GM19099 (cell line): ENCODE data around the gene SREBF1.

Experiments
- POLR2A ChIP-seq: IDR thresholded peaks from 3 replicates; pipeline ENCODE4 v1.6.1; 2011; ENCODE audit warnings: low read depth; ENCODE audit not compliant: insufficient read length; ENCODE audit errors: extremely low read depth

Gene SREBF1

DNA sequence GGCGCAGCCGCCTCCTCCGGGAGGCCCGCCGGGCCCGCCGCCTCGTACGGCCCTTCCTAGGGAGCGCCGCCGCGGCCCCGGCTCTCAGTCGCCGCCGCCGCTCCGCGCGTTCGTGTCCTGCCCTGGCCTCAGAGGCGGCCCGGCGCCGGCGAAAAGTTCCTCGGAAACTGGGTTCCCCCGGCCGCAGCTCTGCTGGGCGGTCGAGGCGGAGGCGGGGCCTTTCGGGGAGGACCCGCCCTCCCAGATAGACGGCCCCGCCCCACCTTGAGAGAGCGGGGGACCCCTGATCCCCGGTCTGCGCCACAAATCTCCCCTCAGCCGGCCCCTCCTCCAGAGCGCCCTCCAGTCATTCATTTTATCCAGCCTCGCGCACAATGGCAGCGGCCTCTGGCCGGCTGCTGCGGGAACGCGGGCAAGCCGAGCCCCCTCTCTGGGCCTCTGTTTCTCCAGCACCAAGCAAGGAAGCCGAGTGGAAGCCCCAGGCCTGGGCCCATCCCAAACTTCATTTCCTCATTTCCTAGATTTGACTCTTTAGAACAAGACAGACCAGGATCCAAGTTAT lies at the start of gene SREBF1:
Gene SREBF1, minus strand, starts transcription at position 169 of the 562 bp plus-strand sequence. CDS start 169 bp downstream, outside the sequence.
- no peak for TF ChIP-seq POLR2A

DNA sequence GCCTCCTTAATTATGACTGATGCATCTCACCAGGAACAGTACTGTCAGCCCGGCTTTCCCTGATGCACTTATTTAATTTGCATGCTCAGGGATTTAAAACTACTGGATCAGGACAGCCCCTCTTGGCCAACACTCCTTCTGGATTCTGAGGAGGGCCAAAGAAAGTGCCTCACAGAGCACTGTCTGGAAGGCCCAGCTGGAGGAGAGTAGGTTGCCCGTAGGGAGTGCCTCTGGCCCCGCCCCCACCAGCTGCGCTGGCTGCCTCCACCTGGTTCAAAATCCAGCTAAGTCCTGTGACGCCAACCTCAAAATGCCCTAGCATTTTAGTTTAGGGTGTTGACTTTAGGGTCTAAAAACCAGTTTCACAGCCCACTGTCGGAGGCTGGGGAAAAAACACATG lies 49.4 kb upstream of the SREBF1 start:
- TF ChIP-seq POLR2A: no peak

DNA sequence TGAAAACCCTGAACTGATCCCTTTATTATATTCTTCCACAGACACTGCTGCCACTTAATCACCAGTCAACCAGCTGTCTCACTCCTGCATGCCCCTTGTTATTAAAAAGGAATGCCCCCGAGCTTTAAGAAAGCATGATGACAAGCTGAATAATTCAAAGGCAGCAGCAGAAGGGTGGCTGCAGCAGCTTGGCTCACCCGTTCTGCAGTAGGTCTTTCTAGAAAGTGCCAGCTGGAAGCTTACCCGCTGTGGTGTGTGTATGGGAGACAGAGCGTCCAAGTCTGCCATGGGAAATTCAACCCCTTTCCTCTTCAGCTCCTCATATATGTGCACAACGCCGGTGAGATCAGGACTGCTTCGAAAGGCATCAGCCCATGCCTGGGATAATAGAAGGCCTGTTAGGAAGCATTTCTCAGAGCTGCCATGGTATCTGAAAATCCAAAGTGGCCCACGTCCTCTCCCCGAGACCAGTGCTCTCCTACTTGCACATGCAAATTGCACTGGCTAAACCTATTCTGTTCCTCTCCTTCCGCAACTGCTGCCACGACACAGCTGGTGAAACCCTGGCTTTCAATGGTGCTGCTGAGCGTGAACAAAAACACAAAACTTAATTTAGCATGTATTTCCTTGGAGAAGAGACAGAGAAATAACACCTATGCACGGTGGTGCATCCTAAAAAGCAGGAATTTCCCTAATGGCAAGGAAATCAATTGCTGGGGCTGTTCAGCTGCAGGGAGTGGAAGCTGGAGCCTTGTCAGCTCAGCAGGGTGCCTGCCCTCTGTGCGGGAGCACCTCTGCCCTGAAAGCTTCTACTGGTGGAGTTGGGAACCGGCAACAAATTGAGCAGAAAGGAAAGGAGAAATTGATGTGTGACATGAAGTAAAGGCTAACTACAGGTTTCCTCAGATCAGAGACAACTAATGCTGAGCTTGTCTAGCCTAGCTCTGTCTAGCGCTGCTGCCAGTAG lies 47.9 kb upstream of the SREBF1 start:
- no peak for TF ChIP-seq POLR2A

- no peak for TF ChIP-seq POLR2A
These were observed 47.0 kb upstream of the SREBF1 start for GRCh38 chr17:17883801-17884200.

- TF ChIP-seq POLR2A: no peak
These were observed 45.3 kb upstream of the SREBF1 start for GRCh38 chr17:17882082-17882581.

DNA sequence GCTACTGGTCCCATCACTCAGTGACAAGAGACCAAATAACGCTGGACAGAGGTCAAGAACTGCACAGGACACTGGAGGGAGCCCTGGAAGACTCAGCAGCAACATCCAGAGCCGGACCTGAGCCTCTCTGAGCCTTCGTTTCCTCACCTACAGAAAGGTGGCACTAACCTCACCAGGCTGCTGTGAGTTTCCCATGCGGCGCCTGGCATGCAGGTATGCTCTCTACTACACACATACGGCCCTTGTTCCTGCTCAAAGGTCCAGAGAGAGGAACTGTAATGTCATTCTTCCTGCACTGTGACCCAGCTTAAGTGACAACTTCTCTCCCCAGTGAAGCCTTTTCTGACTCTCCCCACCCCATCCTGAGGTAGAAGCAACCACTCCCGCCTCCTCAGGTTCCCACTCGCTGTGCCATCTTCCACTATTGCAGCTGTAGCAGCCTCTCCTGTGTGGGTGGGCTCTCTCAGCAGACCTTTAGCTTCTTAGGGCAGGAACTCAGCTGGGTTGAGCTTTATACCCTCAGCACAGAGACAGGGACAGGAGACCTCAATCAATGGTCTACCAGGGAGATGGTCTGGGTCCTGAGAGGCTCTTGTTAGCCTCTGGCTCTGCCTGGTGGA lies 43.9 kb upstream of the SREBF1 start:
- no peak for TF ChIP-seq POLR2A

DNA sequence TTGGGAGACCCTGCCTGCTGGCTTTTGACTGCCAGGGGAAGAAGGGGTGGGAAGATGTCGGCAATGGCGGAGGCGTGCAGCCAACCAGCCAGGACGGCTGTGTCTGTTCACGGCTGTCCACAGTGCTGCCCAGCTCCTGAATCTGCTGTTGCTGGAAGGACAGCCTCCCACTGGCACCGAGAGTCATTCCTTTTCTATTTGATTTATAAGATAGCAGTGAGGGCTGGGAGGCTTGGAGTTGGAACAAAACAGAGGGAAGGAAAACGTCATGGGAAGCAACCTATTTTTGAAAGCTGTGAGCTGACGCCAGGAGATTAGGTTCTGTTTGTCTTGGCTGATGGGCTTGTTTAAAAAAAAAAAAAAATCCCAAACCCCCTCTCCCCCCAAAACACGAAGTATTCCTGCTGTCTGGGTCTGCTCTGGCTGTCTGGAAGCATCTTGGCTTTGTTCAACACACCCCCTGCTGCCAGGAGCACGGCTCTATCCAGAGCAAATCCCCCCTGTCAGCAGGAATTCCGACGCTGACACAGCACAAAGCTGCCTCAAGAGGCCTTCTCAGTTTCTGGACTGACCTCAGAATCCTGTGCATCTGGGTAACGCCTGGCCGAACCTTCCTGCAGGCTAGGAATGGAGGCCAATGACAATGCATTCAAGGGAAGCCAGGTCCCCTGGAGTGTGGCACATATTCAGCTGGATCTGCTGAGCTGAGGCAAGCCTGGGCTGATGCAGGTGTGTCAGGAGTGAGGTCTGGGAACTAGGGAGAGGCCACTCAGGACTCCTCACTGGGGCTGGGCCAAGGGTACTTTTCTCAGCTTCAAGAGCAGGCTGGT lies 41.0 kb upstream of the SREBF1 start:
- no peak for TF ChIP-seq POLR2A

GRCh38 chr17:17876959-17877528 lies 40.3 kb upstream of the SREBF1 start:
- no peak for TF ChIP-seq POLR2A

DNA sequence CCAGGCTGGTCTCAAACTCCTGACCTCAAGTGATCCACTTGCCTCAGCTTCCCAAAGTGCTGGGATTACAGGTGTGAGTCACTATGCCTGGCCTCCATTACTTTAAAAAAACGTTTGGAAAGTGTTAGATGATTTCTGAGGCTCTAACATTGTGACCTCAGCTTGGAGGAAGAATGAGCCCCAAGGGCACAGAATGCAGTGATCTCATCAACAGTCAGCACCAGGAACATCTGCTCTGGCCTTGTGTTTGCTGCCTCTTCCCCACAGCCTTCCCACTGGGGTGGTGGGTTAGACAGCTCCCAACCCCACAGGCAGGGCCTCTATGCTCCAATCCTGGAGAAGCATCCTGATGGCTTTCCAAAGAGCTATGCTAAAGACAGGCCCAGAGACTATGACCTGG lies 37.7 kb upstream of the SREBF1 start:
- TF ChIP-seq POLR2A: no peak

- TF ChIP-seq POLR2A: no peak
These were observed 36.7 kb upstream of the SREBF1 start for GRCh38 chr17:17873450-17873991.

GRCh38 chr17:17872547-17873345 lies 36.0 kb upstream of the SREBF1 start:
- no peak for TF ChIP-seq POLR2A

DNA sequence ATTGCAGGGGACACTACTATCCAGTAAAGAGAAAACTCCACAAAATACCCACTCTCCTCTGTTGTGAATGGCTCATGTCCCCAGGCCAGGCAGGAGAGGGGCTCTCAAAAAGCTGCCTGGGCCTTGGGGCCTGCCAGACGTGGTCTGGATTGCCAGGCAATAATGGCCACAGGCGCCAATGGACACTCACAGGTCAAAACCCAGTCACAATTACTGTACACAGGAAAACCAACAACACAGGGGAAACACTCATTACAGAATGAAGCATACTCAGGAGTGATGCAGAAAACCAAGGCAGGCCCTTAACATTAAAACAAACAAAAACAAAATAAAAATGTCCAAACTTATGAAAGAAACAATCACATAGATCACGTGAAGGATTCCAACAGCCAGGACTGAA lies 35.1 kb upstream of the SREBF1 start:
- TF ChIP-seq POLR2A: no peak

DNA sequence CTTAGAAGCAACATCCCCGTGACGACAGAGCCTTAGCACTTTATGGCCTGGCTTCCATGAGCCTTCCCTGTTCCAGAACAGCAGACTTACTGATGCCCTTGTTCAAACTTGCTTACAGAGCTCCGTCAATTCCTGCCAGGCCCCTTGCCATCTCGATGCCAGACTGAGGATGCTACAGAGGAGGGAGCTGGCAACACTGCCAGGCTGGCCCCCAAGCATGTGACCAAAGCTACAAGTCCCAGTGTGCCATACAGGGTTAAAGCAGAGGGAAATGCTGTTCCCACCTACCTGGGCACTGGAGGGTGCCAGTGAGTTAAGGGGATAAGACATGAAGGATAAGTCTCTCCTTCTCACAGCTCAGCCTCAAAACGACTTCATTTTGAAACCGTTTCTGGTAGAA lies 33.5 kb upstream of the SREBF1 start:
- no peak for TF ChIP-seq POLR2A

GRCh38 chr17:17868641-17869522 lies 32.1 kb upstream of the SREBF1 start:
- no peak for TF ChIP-seq POLR2A
